ENCODE data around the gene EXD1.

GRCh38 chr15:41258750-41259471 lies 28.4 kb upstream of the EXD1 start:
- TF ChIP-seq CTCF (IDR thresholded peaks at IDR 0.05 in 4 of 5, conservative IDR thresholded peaks at IDR 0.05 in 1 of 5) (no peak), POLR2A (IDR thresholded peaks at IDR 0.05) (no peak)
